GM18868 (cell line): ENCODE results near the gene PTPN9.
"Not testable (repeated sequence)": the region's sequence is repeated elsewhere in the genome, so short reads cannot be mapped to it uniquely, and the experiment has no call there.

Source experiments
- ATAC-seq: cut with Tn5 transposase; IDR thresholded peaks from one replicate; pipeline ENCODE4 v1.9.1; 2021; ENCODE audit warnings: mild to moderate bottlenecking, moderate library complexity; ENCODE audit not compliant: unreplicated experiment

PTPN9 gene

GRCh38 chr15:75583701-75584100, 4.6 kb upstream of the PTPN9 start:
- no peak for ATAC-seq

- ATAC-seq = not testable (repeated sequence)
Measured at GRCh38 chr15:75582943-75583342, 3.8 kb upstream of the PTPN9 start.

- no peak for ATAC-seq
Measured at GRCh38 chr15:75578173-75578947, 755 bp downstream of the PTPN9 start.

- no peak for ATAC-seq
Measured at GRCh38 chr15:75577401-75578172, 1.5 kb downstream of the PTPN9 start.

- no peak for ATAC-seq
Measured at GRCh38 chr15:75573648-75574384, 5.3 kb downstream of the PTPN9 start.

- no peak for ATAC-seq
Measured at GRCh38 chr15:75570126-75570845, 8.8 kb downstream of the PTPN9 start.

- ATAC-seq = no peak
Measured at GRCh38 chr15:75565062-75565970, 13.8 kb downstream of the PTPN9 start.

GRCh38 chr15:75561888-75562287, 17.2 kb downstream of the PTPN9 start:
- no peak for ATAC-seq

GRCh38 chr15:75559360-75559759, 19.8 kb downstream of the PTPN9 start:
- not testable (repeated sequence) for ATAC-seq

- ATAC-seq = not testable (repeated sequence)
Measured at GRCh38 chr15:75558955-75559354, 20.2 kb downstream of the PTPN9 start.

GRCh38 chr15:75554717-75555116, 24.4 kb downstream of the PTPN9 start:
- ATAC-seq = no peak

GRCh38 chr15:75553659-75554058, 25.5 kb downstream of the PTPN9 start:
- no peak for ATAC-seq

GRCh38 chr15:75551091-75551490, 28.0 kb downstream of the PTPN9 start:
- no peak for ATAC-seq

GRCh38 chr15:75545064-75545463, 34.1 kb downstream of the PTPN9 start:
- no peak for ATAC-seq

GRCh38 chr15:75544359-75544758, 34.8 kb downstream of the PTPN9 start:
- ATAC-seq = no peak

GRCh38 chr15:75542949-75543545, 36.1 kb downstream of the PTPN9 start:
- ATAC-seq = not testable (repeated sequence)

GRCh38 chr15:75542386-75542797, 36.7 kb downstream of the PTPN9 start:
- ATAC-seq = no peak

- no peak for ATAC-seq
Measured at GRCh38 chr15:75538376-75538775, 40.7 kb downstream of the PTPN9 start.

GRCh38 chr15:75533945-75534344, 45.2 kb downstream of the PTPN9 start:
- no peak for ATAC-seq
